ENCODE measurements around the gene DEK. TPM values are rescaled to one million over a fixed set of nuclear protein-coding genes. Genes with fewer than 3 reads are reported as not detected.

Gene DEK
- total RNA-seq, 2 donors from 2014 or later = 72.6 to 130 TPM

- DNase-seq (ENCODE audit: low spot score) (no peak), ATAC-seq (ENCODE audit: insufficient number of reproducible peaks, low FRiP score, low read depth) (no peak)
- peak overlapping the region; percentile 61 for H3K4me3 ChIP-seq
- peaks cover 0 to 11% of the 10 kb centered on the region in 2 donors for H3K4me1 ChIP-seq (ENCODE audit: control insufficient read depth in 1 of 2, low read depth in 2 of 2)
- H3K27ac ChIP-seq = no peak overlapping the region
- peaks cover 8% of the 10 kb centered on the region for H3K27me3 ChIP-seq (replicated peaks; ENCODE audit: insufficient read depth)
- H3K9me3 ChIP-seq = no peaks in the 10 kb centered on the region
- H3K36me3 ChIP-seq = no peaks in the 10 kb centered on the region
- no peak for TF ChIP-seq CTCF (IDR thresholded peaks at IDR 0.05)
These were observed 12.4 kb upstream of the DEK start for GRCh38 chr6:18276610-18277236.

- TF ChIP-seq CTCF (IDR thresholded peaks at IDR 0.05) = no peak
- DNase-seq (ENCODE audit: low spot score) = no peak
- Histone ChIP-seq H3K4me1 (ENCODE audit: control insufficient read depth in 1 of 2, low read depth in 2 of 2) (no peaks in the 10 kb centered on the region), H3K9me3 (no peaks in the 10 kb centered on the region), H3K27me3 (replicated peaks; ENCODE audit: insufficient read depth) (no peaks in the 10 kb centered on the region), H3K4me3 (no peak overlapping the region), H3K36me3 (no peaks in the 10 kb centered on the region), H3K27ac (no peak overlapping the region)
- ATAC-seq (ENCODE audit: insufficient number of reproducible peaks, low FRiP score, low read depth) = no peak
These were observed 5.9 kb upstream of the DEK start for GRCh38 chr6:18270216-18270615.

GRCh38 chr6:18269717-18270116, 5.4 kb upstream of the DEK start:
- H3K4me3 ChIP-seq = no peak overlapping the region
- no peaks in the 10 kb centered on the region for H3K4me1 ChIP-seq (ENCODE audit: control insufficient read depth in 1 of 2, low read depth in 2 of 2)
- TF ChIP-seq CTCF (IDR thresholded peaks at IDR 0.05) = no peak
- no peaks in the 10 kb centered on the region for H3K36me3 ChIP-seq
- DNase-seq (ENCODE audit: low spot score) = no peak
- no peak overlapping the region for H3K27ac ChIP-seq
- H3K27me3 ChIP-seq (replicated peaks; ENCODE audit: insufficient read depth) = no peaks in the 10 kb centered on the region
- ATAC-seq (ENCODE audit: insufficient number of reproducible peaks, low FRiP score, low read depth) = no peak
- no peaks in the 10 kb centered on the region for H3K9me3 ChIP-seq

- Histone ChIP-seq H3K27ac (no peak overlapping the region), H3K4me1 (ENCODE audit: control insufficient read depth in 1 of 2, low read depth in 2 of 2) (no peaks in the 10 kb centered on the region), H3K9me3 (no peaks in the 10 kb centered on the region), H3K36me3 (no peaks in the 10 kb centered on the region), H3K27me3 (replicated peaks; ENCODE audit: insufficient read depth) (no peaks in the 10 kb centered on the region), H3K4me3 (no peak overlapping the region)
- TF ChIP-seq CTCF (IDR thresholded peaks at IDR 0.05) = no peak
- DNase-seq (ENCODE audit: low spot score) (no peak), ATAC-seq (ENCODE audit: insufficient number of reproducible peaks, low FRiP score, low read depth) (no peak)
These were observed 4.9 kb upstream of the DEK start for GRCh38 chr6:18269253-18269652.

- no peaks in the 10 kb centered on the region for H3K4me1 ChIP-seq (ENCODE audit: control insufficient read depth in 1 of 2, low read depth in 2 of 2)
- H3K36me3 ChIP-seq = no peaks in the 10 kb centered on the region
- no peaks in the 10 kb centered on the region for H3K27me3 ChIP-seq (replicated peaks; ENCODE audit: insufficient read depth)
- TF ChIP-seq CTCF (IDR thresholded peaks at IDR 0.05) = no peak
- no peak overlapping the region for H3K4me3 ChIP-seq
- H3K27ac ChIP-seq = no peak overlapping the region
- ATAC-seq (ENCODE audit: insufficient number of reproducible peaks, low FRiP score, low read depth) (no peak), DNase-seq (ENCODE audit: low spot score) (no peak)
- H3K9me3 ChIP-seq = no peaks in the 10 kb centered on the region
These were observed 3.7 kb upstream of the DEK start for GRCh38 chr6:18268066-18268465.

Data from thoracic aorta (tissue), 2 donors.